Myocyte (in vitro differentiated cells): ENCODE data around the gene ADCY1. TPM values are rescaled to one million over a fixed set of nuclear protein-coding genes. Genes with fewer than 3 reads are reported as not detected.
A peak's percentile ranks its signal among the peaks of the same experiment; 100 is the strongest.

Experiments used
- DNase-seq: peaks from one replicate; pipeline ENCODE4 v3.0.0-alpha.2; 2012; ENCODE audit warnings: low read depth
- total RNA-seq: library from RNA; depleted of rRNA; stranded (reverse); fragments of >200 nt; gene quantifications from 2 replicates; pipeline ENCODE4 v1.2.3, GENCODE V29; 2014

The ADCY1 gene
- total RNA-seq, 1 donor from 2014 or later = 0.40 TPM

DNA sequence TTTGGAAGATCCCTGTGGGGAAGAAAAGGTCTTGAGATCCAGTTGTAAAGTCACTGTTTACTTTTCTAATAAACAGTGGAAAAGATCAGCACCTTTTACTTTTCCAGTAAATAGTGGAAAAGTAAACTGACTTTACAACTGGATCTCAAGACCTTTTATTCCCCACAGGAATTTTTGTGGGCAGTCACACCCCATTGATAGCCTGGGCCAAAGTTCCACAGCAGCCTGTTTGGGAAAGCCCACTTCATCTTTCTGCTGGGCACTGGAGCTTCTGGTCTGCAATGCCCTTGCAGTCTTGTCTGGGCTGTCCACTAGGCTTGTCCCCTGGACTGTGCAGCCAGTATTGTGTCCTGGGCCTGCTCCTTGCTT, 50.2 kb downstream of the ADCY1 start:
- DNase-seq = peak; percentile 9

DNA sequence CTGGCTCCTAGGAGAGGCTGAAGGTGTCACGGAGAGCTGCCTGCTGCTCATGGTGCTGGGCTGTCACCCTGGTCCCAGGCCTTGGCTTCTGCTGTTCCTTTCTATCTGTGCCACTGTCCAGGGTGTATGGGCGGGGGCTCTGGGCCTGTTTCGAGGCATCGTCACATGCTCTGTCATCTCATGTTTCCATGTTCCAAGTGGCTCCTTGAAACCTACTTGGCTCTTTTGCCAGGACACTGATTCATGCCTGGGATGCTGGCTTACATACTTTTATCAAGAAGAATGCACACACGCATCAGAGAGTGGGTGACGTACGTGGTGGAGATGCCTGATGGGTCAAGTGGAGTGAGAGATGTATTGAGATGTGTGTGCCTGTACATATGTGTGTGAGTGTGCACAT, 50.9 kb downstream of the ADCY1 start:
- no peak for DNase-seq

DNA sequence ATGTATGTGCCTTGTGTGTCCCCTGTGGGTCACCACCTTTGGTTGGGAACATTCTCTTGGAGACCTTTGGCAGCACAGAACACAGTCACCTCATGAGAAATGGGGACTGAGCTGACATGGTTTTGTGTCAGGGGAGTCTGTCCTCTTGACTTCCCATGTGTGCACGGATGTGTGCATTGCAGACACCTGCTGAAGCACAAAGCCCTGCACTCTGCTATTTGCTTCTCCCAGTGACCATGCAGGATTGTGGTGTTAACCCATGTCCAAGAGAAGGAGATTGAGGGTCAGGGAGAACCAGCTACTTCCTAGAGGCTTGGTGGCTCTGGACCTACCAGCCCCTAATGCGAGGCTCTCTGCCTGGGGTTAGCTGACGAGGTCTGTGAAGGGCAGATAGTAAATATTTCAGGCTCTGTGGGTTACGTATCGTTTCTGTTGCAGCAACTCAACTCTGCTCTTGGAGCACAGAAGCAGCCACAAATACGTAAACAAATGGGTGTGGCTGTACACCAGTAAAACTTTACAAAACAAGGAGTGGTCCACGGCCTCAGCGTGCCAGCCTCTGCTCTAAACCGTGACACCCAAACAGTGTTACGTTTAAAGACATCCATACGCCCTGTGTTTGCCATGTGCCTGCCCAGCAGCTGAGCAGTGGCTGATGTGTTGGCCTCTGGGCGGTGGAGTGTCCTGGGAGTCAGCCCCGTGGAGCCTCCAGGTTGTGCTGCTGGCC, 51.7 kb downstream of the ADCY1 start:
- DNase-seq = no peak

- DNase-seq = no peak
These were observed 52.6 kb downstream of the ADCY1 start for GRCh38 chr7:45626441-45627430.

- no peak for DNase-seq
These were observed 53.7 kb downstream of the ADCY1 start for GRCh38 chr7:45627691-45628456.

DNA sequence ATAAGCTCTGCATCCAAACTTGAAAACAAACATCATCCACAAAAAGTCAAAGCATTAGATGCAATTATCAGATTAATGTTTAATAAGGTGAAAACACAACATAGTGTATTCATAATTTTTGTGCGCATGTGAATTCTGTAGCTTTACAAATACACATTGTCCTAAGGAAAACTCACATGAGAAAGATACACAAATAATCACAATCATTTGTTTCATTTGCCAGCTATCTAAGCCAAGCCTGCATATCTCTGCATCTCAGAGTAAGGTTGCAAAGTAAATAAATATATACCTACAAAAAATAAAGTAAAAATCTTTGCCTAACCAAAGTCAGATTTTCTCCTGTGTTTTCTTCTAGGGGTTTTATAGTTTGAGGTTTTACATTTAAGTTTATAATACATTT, 57.4 kb downstream of the ADCY1 start:
- DNase-seq = no peak

DNA sequence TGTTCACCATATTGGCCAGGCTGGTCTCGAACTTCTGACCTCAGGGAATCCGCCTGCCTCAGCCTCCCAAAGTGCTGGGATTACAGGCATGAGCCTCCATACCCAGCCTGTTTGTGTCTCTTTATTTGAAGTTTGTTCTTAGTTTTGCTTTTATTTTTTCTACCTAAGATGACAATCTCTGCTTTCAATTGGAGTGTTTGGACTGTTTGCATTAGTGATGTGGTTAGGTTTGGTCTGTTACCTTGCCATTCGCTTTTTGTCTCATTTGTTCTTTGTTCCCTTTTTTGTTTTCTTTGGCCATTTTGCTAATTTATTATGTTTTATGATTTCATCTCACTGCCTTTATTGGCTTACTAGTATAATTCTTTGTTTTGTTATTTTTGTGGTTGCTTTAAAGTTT, 62.6 kb downstream of the ADCY1 start:
- DNase-seq = no peak

DNA sequence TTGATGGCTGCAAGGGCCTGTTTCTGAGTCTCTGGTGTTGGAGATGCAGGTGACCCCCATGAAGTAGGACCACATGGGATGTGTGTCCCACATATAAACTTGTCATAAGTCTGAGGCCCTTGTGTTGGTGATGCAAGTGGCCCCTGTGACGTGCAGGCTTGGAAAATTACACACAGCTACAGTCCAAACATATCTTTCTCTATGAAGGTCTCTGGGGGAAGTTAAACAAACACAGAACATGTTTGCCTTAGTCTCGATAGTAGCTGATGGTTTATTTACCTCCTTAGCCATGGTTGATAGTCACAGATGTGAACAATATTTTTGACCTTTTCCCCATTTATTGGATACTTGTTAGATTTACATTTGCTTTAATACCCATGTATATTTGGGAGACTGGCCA, 64.7 kb downstream of the ADCY1 start:
- DNase-seq = no peak

DNA sequence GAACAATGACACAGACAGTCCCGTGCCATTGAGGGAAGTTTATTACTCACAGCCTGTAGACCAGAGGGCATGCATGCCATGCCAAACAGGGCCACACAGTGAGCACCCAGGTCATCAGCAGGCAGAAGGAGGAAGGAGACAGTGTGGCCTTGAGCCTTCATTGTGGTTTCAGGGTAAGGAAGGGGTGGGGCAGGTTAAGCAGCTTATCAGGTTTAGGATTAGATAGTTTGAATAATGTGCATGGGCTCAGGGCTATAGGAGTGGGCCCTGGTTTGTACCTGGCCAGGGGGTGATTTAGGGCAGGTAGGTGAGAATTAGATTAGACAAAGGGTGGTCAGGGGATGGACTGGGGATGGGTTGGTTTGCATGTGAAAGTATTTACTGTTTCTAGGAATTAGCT, 67.9 kb downstream of the ADCY1 start:
- no peak for DNase-seq

DNA sequence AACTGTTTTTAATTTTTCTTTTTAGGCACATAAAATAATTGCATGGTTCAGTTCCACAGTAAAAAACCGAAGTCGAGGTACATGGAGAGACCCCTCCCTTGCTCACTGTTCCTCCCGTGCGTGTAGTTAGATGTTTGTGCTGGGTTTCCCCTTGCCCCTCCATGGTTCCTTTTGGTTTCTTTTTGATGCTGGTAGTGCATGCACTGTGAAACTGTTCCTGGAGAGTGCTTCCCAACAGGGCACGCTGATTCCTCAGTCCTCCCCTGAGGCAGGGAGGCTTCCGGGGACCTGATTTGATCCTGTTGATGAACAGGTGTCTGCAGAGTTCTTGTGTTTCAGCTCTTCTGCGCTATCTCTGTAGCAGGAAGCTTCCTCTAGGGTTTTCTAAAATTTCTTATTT, 69.5 kb downstream of the ADCY1 start:
- no peak for DNase-seq

- no peak for DNase-seq
These were observed 70.1 kb downstream of the ADCY1 start for GRCh38 chr7:45644237-45644636.

GRCh38 chr7:45645141-45645969, 71.2 kb downstream of the ADCY1 start:
- peak; percentile 5 for DNase-seq

DNA sequence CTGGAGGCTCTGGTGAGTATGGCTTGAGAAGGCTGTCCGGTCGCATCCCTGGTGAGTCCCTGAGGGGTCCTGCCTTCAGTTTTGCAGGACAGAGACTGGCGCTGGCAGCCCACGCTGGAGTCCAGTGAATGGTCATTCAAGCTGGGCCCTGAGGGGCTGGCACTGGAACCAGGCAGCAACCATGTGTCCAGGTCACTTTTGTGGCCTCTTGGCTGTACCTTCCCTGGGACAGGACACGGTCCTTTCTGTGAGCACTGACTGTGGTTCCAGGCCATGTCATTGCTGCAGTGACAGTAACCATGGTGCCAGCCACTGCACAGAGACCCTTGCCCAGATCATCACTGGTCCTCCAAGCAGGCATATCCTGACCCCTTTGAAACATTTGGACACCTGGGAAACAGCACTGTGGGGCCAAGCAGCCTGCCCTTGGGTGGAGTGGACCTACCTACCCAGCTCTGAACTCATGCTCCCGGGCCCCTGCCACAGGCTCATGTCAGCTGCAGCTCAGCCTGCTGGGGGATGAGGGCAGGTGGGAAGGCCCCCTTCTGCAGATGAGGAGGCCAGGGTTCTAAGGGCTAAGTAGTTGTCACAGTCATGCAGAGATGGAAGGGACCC, 72.1 kb downstream of the ADCY1 start:
- DNase-seq = no peak

DNA sequence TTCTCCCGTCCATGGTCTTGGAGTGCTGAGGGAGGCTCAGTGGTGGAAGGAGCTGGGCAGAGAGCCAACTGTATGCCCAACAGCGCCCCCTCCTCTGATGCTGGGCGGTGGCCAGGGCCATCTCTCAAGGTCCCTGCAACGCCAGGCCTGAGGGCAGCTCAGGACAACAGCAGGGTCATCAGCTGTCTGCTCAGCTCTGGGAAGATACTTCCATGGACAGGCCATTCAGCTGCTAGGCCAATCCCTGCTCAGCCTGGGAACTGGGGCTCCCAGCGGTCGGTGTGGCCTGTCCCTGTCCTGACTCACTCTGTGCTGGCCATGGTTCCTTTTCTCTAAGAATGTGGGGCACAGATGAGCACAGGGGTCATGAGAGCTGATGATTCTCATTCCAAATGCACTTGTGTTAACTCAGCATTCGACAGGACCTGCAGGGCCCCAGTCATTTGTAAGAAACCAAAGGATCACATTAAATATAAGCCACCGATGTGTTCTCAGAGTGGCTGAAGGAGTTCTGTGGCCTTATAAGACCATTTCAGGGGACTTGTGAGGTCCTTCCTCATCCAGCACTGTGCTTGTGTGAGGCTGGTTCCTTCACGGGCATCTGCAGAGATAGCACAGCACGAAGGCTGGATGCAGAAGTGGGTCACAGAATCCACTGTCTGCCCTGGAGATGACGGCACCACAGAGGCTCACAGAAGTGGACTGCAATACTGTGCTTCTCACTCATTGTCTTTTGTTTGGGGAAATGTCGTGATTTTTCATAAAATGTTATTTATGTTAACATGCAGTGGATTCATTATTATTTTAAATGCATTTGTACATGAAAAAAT, 73.0 kb downstream of the ADCY1 start:
- DNase-seq = peak; percentile 97

DNA sequence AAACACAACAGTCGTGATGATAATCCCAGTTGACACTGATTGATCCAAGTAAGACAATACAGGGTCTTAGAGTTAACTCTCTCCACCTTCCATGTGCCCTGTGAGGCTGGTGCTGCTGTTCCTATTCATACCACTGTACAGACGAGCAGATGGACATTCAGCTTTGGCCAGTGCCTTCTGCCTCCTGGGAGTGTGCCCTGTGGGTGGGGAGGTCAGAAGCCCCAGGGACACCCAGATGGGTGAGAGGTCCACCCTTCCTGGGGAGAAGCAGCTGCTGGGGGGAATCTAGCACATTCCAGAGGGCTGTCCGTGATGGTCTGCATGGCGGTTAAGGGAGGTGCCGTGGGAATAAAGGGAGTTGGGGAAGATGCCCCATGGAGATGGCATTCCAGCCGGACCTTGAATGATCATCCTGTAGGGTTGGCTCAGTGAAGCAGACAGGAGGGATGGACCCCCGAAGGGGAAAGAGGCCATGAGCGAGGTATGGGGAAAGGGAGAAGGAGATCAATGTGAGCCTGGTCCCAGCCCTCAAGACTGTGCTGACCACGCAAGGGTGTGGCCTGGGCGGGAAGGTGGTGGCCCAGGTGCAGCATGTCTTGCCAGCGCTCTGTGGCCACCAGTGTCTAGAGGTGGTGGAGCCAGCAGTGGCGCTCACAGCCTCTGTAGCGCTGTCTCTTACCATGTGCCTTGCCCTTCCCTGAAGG, 74.0 kb downstream of the ADCY1 start:
- peak; percentile 55 for DNase-seq

GRCh38 chr7:45648671-45648995, 74.5 kb downstream of the ADCY1 start:
- no peak for DNase-seq

DNA sequence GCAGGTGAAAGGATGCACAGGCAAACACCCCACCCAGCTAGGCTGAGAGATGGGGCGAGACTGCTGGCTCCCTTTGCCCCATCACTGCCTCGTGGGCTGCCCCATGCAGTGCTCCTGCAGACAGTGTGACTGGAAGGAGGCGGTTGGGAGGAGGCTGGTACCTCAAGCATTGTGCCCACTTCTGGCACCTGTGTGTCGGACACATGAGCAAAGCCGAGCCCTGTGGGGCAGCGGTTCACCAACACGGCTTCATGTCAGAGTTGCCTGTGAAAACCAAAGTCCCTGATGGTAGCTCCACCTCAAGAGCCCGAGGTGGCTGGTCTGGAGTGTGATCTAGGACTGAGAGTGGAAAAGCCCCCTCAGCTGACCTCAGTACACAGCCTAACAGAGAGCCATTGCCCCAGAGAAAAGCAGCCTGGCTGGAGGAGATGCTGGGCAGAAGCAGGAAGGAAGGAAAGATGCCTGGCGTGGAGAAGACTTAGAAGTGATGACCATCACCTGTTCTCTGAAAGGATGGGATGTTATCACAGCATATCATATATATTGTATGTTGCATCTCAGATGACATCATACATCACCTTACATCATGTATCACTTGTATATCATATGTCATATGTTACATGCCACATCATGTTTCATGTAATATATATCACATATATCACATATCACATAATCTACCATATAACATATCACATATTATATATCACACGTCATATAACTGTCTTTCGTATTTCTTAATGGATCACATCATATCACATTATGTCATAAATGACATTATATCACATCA, 75.6 kb downstream of the ADCY1 start:
- no peak for DNase-seq
